Cardiac septum (tissue), 1 donor: ENCODE data around the gene C17orf113. TPM values are rescaled to one million over a fixed set of nuclear protein-coding genes. Genes with fewer than 3 reads are reported as not detected.
"Not testable (repeated sequence)": the region's sequence is repeated elsewhere in the genome, so short reads cannot be mapped to it uniquely, and the experiment has no call there.

Experiments
- DNase-seq: peaks from one replicate; pipeline ENCODE4 v3.0.0-alpha.2; 2020; ENCODE audit warnings: low spot score
- intact Hi-C: fragments of 100-400 bp; cut with DNase I; formaldehyde crosslinking; loops from one replicate; pipeline ENCODE4 v1.14.0; 2022
- total RNA-seq: library from RNA; stranded (reverse); fragmentation: NEBNext Ultra II Directional; extraction: Animal tissue kit (Norgen Biotek cat#: 25700); gene quantifications from one replicate; pipeline ENCODE4 v1.2.1, GENCODE V29; 2021
- donor health status: DM: no; HTN: no; CAD: no.

C17orf113 gene
- total RNA-seq, 1 donor from 2014 or later, result 0.43 TPM

- DNase-seq, result peak; percentile 79
- intact Hi-C loops, result loop anchor here (2.0 to 10.0 kb wide), 2 partner anchors 79 to 511 kb away; partner anchors contain the start of gene NAGLU
These were observed 26.7 kb downstream of the C17orf113 start for GRCh38 chr17:42023524-42024349.

- intact Hi-C loops, result loop anchor here (2.0 to 10.0 kb wide), 2 partner anchors 54 to 514 kb away; partner anchors contain the start of genes CNP and NAGLU
- not testable (repeated sequence) for DNase-seq
These were observed 29.6 kb downstream of the C17orf113 start for GRCh38 chr17:42020845-42021244.

- DNase-seq, result peak; percentile 98
- intact Hi-C loops, result loop anchor here (2.0 to 10.0 kb wide), 2 partner anchors 53 to 515 kb away; partner anchors contain the start of genes CNP and NAGLU
These were observed 30.6 kb downstream of the C17orf113 start, which contains the start of gene NKIRAS2 for GRCh38 chr17:42019509-42020404. Gene NKIRAS2 (plus strand): TSS chr17:42020090. CDS start chr17:42021578, 1,488 bp downstream.

- intact Hi-C loops, result no loop called here
- no peak for DNase-seq
These were observed 31.4 kb downstream of the C17orf113 start for GRCh38 chr17:42018988-42019387.

GRCh38 chr17:42018339-42018738 lies 32.1 kb downstream of the C17orf113 start:
- intact Hi-C loops, result no loop called here
- no peak for DNase-seq

GRCh38 chr17:42017866-42018200 lies 32.6 kb downstream of the C17orf113 start:
- DNase-seq, result no peak
- intact Hi-C loops, result no loop called here

- peak; percentile 95 for DNase-seq
- intact Hi-C loops, result no loop called here
These were observed 33.2 kb downstream of the C17orf113 start, which contains the start of gene DNAJC7 for GRCh38 chr17:42016941-42017865. Gene DNAJC7 (minus strand): TSS chr17:42017439. CDS start chr17:42017416, 23 bp downstream.

GRCh38 chr17:42016411-42016831 lies 34.0 kb downstream of the C17orf113 start:
- DNase-seq, result no peak
- intact Hi-C loops, result no loop called here

GRCh38 chr17:42013740-42014139 lies 36.7 kb downstream of the C17orf113 start:
- DNase-seq, intact Hi-C loops: not testable (repeated sequence)

- intact Hi-C loops, result not testable (repeated sequence)
These were observed 38.0 kb downstream of the C17orf113 start for GRCh38 chr17:42012363-42012762.

GRCh38 chr17:42010898-42011516 lies 39.4 kb downstream of the C17orf113 start:
- intact Hi-C loops, result no loop called here
- DNase-seq, result no peak

More at GRCh38 chr17:42012363-42012762, 38.0 kb downstream of the C17orf113 start:
- not testable (repeated sequence) for DNase-seq

GRCh38 chr17:42010266-42010680 lies 40.1 kb downstream of the C17orf113 start:
- intact Hi-C loops, DNase-seq: not testable (repeated sequence)

- intact Hi-C loops, result no loop called here
These were observed 41.2 kb downstream of the C17orf113 start for GRCh38 chr17:42009170-42009569.

GRCh38 chr17:42005166-42005565 lies 45.2 kb downstream of the C17orf113 start:
- intact Hi-C loops, result no loop called here

More at GRCh38 chr17:42009170-42009569, 41.2 kb downstream of the C17orf113 start:
- no peak for DNase-seq

GRCh38 chr17:42002792-42003301 lies 47.6 kb downstream of the C17orf113 start:
- intact Hi-C loops, result no loop called here
- DNase-seq, result no peak

More at GRCh38 chr17:42005166-42005565, 45.2 kb downstream of the C17orf113 start:
- DNase-seq, result no peak

- no peak for DNase-seq
- intact Hi-C loops, result no loop called here
These were observed 48.1 kb downstream of the C17orf113 start for GRCh38 chr17:42002175-42002791.

GRCh38 chr17:42001729-42002128 lies 48.7 kb downstream of the C17orf113 start:
- DNase-seq, result no peak
- intact Hi-C loops, result no loop called here
